Endothelial cell of umbilical vein (primary cell): ENCODE measurements around the gene MFN1. TPM values are rescaled to one million over a fixed set of nuclear protein-coding genes. Genes with fewer than 3 reads are reported as not detected.

ENCODE experiments used
- Bru-seq: library from RNA; stranded (reverse); fragments of 400-500 nt; gene quantifications from one replicate; lab custom pipeline; 2021; lab: Mats Ljungman, UMichigan
- BruChase-seq, 2 experiments: library from RNA; stranded (reverse); fragments of 400-500 nt; gene quantifications; one replicate each; lab custom pipeline; 2021; lab: Mats Ljungman, UMichigan
- BruUV-seq: library from RNA; stranded (reverse); fragments of 400-500 nt; replicated peaks from 2 replicates; lab custom pipeline; 2021; lab: Mats Ljungman, UMichigan
- CTCF ChIA-PET: fragments of 300-600, 350-600 bp; sonication (Branson Sonifier 250); formaldehyde crosslinking; loops from one replicate; lab custom pipeline; 2021; ENCODE audit warnings: antibody characterized with exemption, inconsistent platforms; lab: Charles Lee
- POLR2A ChIA-PET: fragments of 300-600, 350-600 bp; sonication (Branson Sonifier 250); formaldehyde crosslinking; loops from one replicate; lab custom pipeline; 2021; ENCODE audit warnings: antibody characterized with exemption, inconsistent platforms; lab: Charles Lee
- DNase-seq: peaks from one replicate; pipeline ENCODE4 v3.0.0-alpha.2; 2011; ENCODE audit warnings: low read depth, low spot score
- FAIRE-seq: peaks from 2 replicates; lab custom pipeline; 2011; peaks lifted over from hg19 to GRCh38; lab: Jason Lieb, UNC
- H2AFZ ChIP-seq: 2 replicates; pipeline ENCODE4 v1.6.0; 2012; ENCODE audit warnings: low read depth, low read length, control low read depth, inconsistent platforms
- H3K27ac ChIP-seq: 2 replicates; pipeline ENCODE4 v1.5.1; 2011; ENCODE audit warnings: low read depth, mild to moderate bottlenecking, control low read depth, low read length, moderate library complexity; ENCODE audit not compliant: insufficient read depth
- H3K27me3 ChIP-seq, 2 experiments: 2 replicates each; pipeline versions ENCODE4 v1.6.0 to v1.6.1; 2011; ENCODE audit warnings: low read length in 2 of 2, mixed read lengths in 1 of 2; ENCODE audit not compliant: control insufficient read depth in 2 of 2, insufficient read depth in 2 of 2
- H3K36me3 ChIP-seq, 2 experiments: 2 replicates in 1 of 2; 3 replicates in 1 of 2; pipeline ENCODE4 v1.5.1; 2011; ENCODE audit warnings: low read length in 2 of 2, mild to moderate bottlenecking in 1 of 2, moderate library complexity in 1 of 2; ENCODE audit not compliant: control insufficient read depth in 2 of 2, insufficient read depth in 2 of 2; ENCODE audit errors: extremely low read depth in 1 of 2
- H3K4me1 ChIP-seq: 3 replicates; pipeline ENCODE4 v1.5.1; 2011; ENCODE audit warnings: mild to moderate bottlenecking, low read length; ENCODE audit not compliant: control insufficient read depth, insufficient read depth; ENCODE audit errors: extremely low read depth
- H3K4me2 ChIP-seq: 2 replicates; pipeline ENCODE4 v1.6.1; 2011; ENCODE audit warnings: low read length, control low read depth, mixed read lengths; ENCODE audit not compliant: insufficient read depth
- H3K4me3 ChIP-seq, 3 experiments: fragments of 200-600 bp in 1 of 3; sonication (generic), shearing (Covaris generic) in 1 of 3; replicated peaks in 1 of 3; 2 replicates each; pipeline ENCODE4 v1.5.1; 2011 to 2016; ENCODE audit warnings: control low read depth in 3 of 3, low read length in 3 of 3, mild to moderate bottlenecking in 2 of 3, inconsistent platforms in 1 of 3, low read depth in 1 of 3, moderate library complexity in 1 of 3; ENCODE audit not compliant: insufficient read depth in 1 of 3
- H3K79me2 ChIP-seq: 2 replicates; pipeline ENCODE4 v1.6.0; 2012; ENCODE audit warnings: low read length, inconsistent platforms; ENCODE audit not compliant: control insufficient read depth, insufficient read depth
- H3K9ac ChIP-seq: replicated peaks from 2 replicates; pipeline ENCODE3; 2011; ENCODE audit warnings: low read length, control low read depth; ENCODE audit not compliant: insufficient read depth; ENCODE audit errors: extremely low read depth
- H3K9me1 ChIP-seq: replicated peaks from 3 replicates; pipeline ENCODE4 v1.6.0; 2011; ENCODE audit warnings: mild to moderate bottlenecking, low read length; ENCODE audit not compliant: control insufficient read depth, insufficient read depth; ENCODE audit errors: extremely low read depth
- H3K9me3 ChIP-seq: replicated peaks from 2 replicates; pipeline ENCODE4 v1.5.1; 2012; ENCODE audit warnings: low read length, inconsistent platforms; ENCODE audit not compliant: control insufficient read depth, insufficient read depth
- H4K20me1 ChIP-seq: replicated peaks from 2 replicates; pipeline ENCODE3; 2011; ENCODE audit warnings: mild to moderate bottlenecking, low read length; ENCODE audit not compliant: control insufficient read depth, insufficient read depth; ENCODE audit errors: extremely low read depth
- CTCF ChIP-seq, 2 donors: IDR thresholded peaks; 1 replicate in 1 of 2; 2 replicates in 1 of 2; pipeline ENCODE4 v1.5.1; 2011; ENCODE audit warnings: low read length in 2 of 2, mild to moderate bottlenecking in 2 of 2, moderate library complexity in 2 of 2, control low read depth in 1 of 2, inconsistent platforms in 1 of 2, low read depth in 1 of 2; ENCODE audit not compliant: insufficient read depth in 1 of 2; ENCODE audit errors: extremely low read depth in 1 of 2
- EZH2 ChIP-seq: IDR thresholded peaks from 2 replicates; pipeline ENCODE4 v1.6.1; 2012; ENCODE audit warnings: borderline replicate concordance, low read depth, mild to moderate bottlenecking, moderate library complexity, low read length, inconsistent platforms; ENCODE audit not compliant: severe bottlenecking
- FOS ChIP-seq: IDR thresholded peaks from 2 replicates; pipeline ENCODE4 v1.6.1; 2011; ENCODE audit warnings: mild to moderate bottlenecking, low read length, moderate library complexity, borderline replicate concordance; ENCODE audit not compliant: insufficient read depth
- GATA2 ChIP-seq: IDR thresholded peaks from 2 replicates; pipeline ENCODE4 v1.7.0; 2011; ENCODE audit warnings: low read depth, mild to moderate bottlenecking, moderate library complexity, mixed read lengths, low read length; ENCODE audit not compliant: insufficient read length, insufficient read depth
- POLR2A ChIP-seq: IDR thresholded peaks from 2 replicates; pipeline ENCODE4 v1.6.1; 2012; ENCODE audit warnings: low read depth, mild to moderate bottlenecking, control low read depth, low read length
- POLR2AphosphoS5 ChIP-seq: IDR thresholded peaks from 2 replicates; pipeline ENCODE4 v1.6.1; 2012; ENCODE audit warnings: low read depth, mild to moderate bottlenecking, control low read depth, low read length, moderate library complexity; ENCODE audit not compliant: insufficient read depth
- dilution Hi-C: fragments of 300-500 bp; cut with MboI; formaldehyde crosslinking; loops from one replicate; pipeline ENCODE4 v1.15.0; 2019; ENCODE audit warnings: low sequenced_read_pairs; ENCODE audit not compliant: extremely low pct_ligation_motif_present
- intact Hi-C: fragments of 100-400 bp; cut with micrococcal nuclease; formaldehyde crosslinking; loops from one replicate; pipeline ENCODE4 v1.10.0; 2022
- long read RNA-seq: library from polyadenylated mRNA; stranded (forward); transcript quantifications from one replicate; pipeline ENCODE4 v2.0.0, GENCODE V29; 2021
- polyA minus RNA-seq, 3 experiments: library from RNA; depleted of rRNA, polyadenylated mRNA; stranded (reverse); fragments of >200 nt; gene quantifications; 1 replicate in 1 of 3; 2 replicates in 2 of 3; pipeline ENCODE4 v1.2.3, GENCODE V29; 2011
- polyA plus RNA-seq, 4 experiments: library from polyadenylated mRNA; depleted of rRNA in 3 of 4; stranded (reverse) in 3 of 4; unstranded in 1 of 4; fragments of >200 nt; gene quantifications; 2 replicates each; pipeline versions ENCODE4 v1.2.1 to v1.2.3, GENCODE V29; 2011 to 2012; ENCODE audit warnings: missing spikeins in 1 of 4
- total RNA-seq: library from RNA; stranded (reverse); gene quantifications from 2 replicates; pipeline ENCODE4 v1.2.3, GENCODE V29; 2021
- TF ChIP-seq, protein P1 (sequence below): IDR thresholded peaks from 2 replicates; pipeline ENCODE4 v1.6.1; 2011; ENCODE audit not compliant: insufficient read depth, insufficient read length

MFN1 gene
- total RNA-seq (42.9 and 52.9 TPM in 2 replicates), polyA plus RNA-seq (8.6 and 11.6 TPM in 2 replicates), polyA minus RNA-seq (30.8 and 53.0 TPM in 2 replicates), Bru-seq, nascent RNA (percentile 73 among the genes with signal in this experiment), BruChase-seq, experiment 1, labeled RNA remaining after a 6-hour chase (percentile 78 among the genes with signal in this experiment), BruChase-seq, experiment 2, labeled RNA remaining after a 2-hour chase (percentile 80 among the genes with signal in this experiment)
- polyA plus RNA-seq (2011; cell fraction: cytosol; rRNA removed) = 10.7 and 12.3 TPM in 2 replicates
- polyA plus RNA-seq (2011; cell fraction: nucleus; rRNA removed) = 42.7 and 51.9 TPM in 2 replicates
- 23.4 and 29.9 TPM in 2 replicates for polyA plus RNA-seq (2012)
- 20.9 TPM for polyA minus RNA-seq (2011; cell fraction: cytosol; rRNA and poly(A)+ RNA removed)
- 36.2 and 40.0 TPM in 2 replicates for polyA minus RNA-seq (2011; cell fraction: nucleus; rRNA and poly(A)+ RNA removed)
- long read RNA-seq, full-length matches to known transcripts = 22 of 35 reads
- long read RNA-seq, partial matches to known transcripts = 5 of 35 reads
- long read RNA-seq, other reads (novel, unspliced or antisense) = 8 of 35 reads

- no peaks in the 10 kb centered on the region for H3K9me1 ChIP-seq
- dilution Hi-C loops = no loop called here
- peaks cover 11% of the 10 kb centered on the region for H3K79me2 ChIP-seq
- BruUV-seq = no TSS peak
- peak within 1 kb of the TSS; percentile 48 for H3K9ac ChIP-seq
- no peaks in the 10 kb centered on the region for H3K36me3 ChIP-seq
- FAIRE-seq (peak; percentile 98), DNase-seq (peak; percentile 97)
- intact Hi-C loops = loop anchor here (1.0 to 2.0 kb wide), 5 partner anchors 24 to 257 kb away; partner anchors contain the start of genes ACTL6A, GNB4, MRPL47 and NDUFB5
- H3K4me1 ChIP-seq = peaks cover 9% of the 10 kb centered on the region
- TF ChIP-seq FOS = no peak
- TF ChIP-seq, protein P1, sequence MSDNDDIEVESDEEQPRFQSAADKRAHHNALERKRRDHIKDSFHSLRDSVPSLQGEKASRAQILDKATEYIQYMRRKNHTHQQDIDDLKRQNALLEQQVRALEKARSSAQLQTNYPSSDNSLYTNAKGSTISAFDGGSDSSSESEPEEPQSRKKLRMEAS = no peak
- TF ChIP-seq POLR2A = peak; percentile 92
- no peak for TF ChIP-seq EZH2
- TF ChIP-seq CTCF (IDR thresholded peaks at IDR 0.05; ENCODE audit: extremely low read depth in 1 of 2, insufficient read depth in 1 of 2, low read depth in 1 of 2, low read length in 2 of 2) = no peak
- TF ChIP-seq POLR2AphosphoS5 = peak; percentile 51
- no peak for TF ChIP-seq GATA2
- no peaks in the 10 kb centered on the region for H3K27me3 ChIP-seq
- H2AFZ ChIP-seq = peak within 1 kb of the TSS; percentile 93
- peak within 1 kb of the TSS; percentile 83 for H3K4me2 ChIP-seq
- H3K9me3 ChIP-seq = no peaks in the 10 kb centered on the region
- peak within 1 kb of the TSS; percentile 19 for H3K27ac ChIP-seq
- POLR2A ChIA-PET = no interaction called here
- no peaks in the 10 kb centered on the region for H4K20me1 ChIP-seq
- peak within 1 kb of the TSS; percentile 38 to 99 (median 79) for H3K4me3 ChIP-seq
- CTCF ChIA-PET = interaction anchor here (0.8 to 2.7 kb wide), 2 partner anchors 24 to 911 kb away, joined by 3 to 9 read pairs; partner anchors contain the start of gene ZNF639
Observed at GRCh38 chr3:179347345-179348194, at the start of gene MFN1. Gene MFN1 (plus strand): TSS chr3:179347709. CDS start chr3:179348852, 1,143 bp downstream.
